ENCODE results near the gene GOLGA8K. TPM values are rescaled to one million over a fixed set of nuclear protein-coding genes. Genes with fewer than 3 reads are reported as not detected.
"Not testable (repeated sequence)": the region's sequence is repeated elsewhere in the genome, so short reads cannot be mapped to it uniquely, and the experiment has no call there.

The GOLGA8K gene
- polyA plus RNA-seq, 6 donors from 2014 or later: not detected

DNA sequence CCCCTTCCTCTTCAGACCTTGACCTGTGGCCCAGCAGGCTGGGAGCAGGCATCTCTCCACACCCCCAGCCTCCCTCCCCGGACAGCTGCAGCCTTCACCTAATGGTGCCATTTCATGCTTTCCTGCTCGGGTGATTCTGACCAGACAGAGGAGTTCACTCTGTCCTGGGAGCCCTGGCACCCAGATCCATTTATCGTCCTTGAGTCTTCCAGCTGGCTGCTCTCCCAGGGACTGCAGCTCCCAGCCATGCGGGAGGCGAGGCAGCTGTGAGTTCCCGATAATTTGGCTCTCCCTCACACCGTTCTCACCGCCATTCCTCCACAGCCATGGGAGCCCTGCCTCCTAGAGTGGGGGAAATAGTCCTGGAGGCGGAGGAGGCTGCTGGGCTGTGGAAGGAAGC is 32.6 kb downstream of the GOLGA8K start:
- not testable (repeated sequence) for H3K36me3 Mint-ChIP-seq; DNase-seq; H3K4me1 Mint-ChIP-seq; H3K4me3 Mint-ChIP-seq; H3K9me3 Mint-ChIP-seq; ATAC-seq (ENCODE audit: low read depth in 2 of 2); H3K27me3 Mint-ChIP-seq; H3K27ac Mint-ChIP-seq

DNA sequence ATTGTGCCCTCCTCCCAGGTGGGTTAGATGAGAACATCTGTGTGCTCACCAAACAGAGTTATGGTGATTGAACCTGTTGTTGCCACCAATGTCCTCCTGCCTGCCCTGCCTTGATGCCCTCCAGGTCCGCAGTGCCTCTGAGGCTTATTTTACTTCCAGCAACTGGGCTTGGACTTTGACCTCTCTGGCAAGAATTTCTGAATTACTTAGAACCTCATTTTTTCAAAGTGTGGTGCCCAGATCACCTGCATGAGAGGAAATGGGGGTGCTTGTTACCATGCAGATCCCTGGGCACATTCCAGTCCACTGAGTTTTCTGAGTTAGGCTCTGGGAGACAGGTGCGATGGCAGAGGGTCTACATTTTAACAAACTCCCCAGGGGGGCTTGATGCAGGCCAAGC is 33.0 kb downstream of the GOLGA8K start:
- not testable (repeated sequence) for H3K27ac Mint-ChIP-seq; H3K27me3 Mint-ChIP-seq; H3K4me3 Mint-ChIP-seq; DNase-seq; ATAC-seq (ENCODE audit: low read depth in 2 of 2); H3K4me1 Mint-ChIP-seq; H3K36me3 Mint-ChIP-seq; H3K9me3 Mint-ChIP-seq

DNA sequence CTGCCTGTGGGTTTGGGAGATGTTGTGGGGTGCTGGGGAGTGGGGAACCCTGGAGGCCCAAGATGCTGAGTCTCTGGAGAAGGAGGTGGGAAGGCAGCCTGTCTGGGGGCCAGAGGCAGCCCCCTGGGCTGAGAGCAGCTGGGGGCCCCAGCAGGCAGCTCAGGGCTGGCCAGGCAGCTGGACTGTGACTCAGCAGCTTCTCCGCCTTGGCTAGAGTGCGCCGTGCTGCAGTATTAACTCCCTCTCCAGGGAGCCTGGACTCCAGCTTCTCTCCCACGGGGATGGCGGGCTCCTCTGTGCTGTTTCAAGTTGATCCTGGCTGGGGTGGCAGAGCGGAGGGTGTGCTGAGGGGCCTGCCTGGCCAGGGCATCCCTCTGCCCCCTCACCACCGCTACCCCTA is 36.6 kb downstream of the GOLGA8K start:
- not testable (repeated sequence) for H3K36me3 Mint-ChIP-seq; H3K4me3 Mint-ChIP-seq; DNase-seq; H3K27me3 Mint-ChIP-seq; H3K27ac Mint-ChIP-seq; ATAC-seq (ENCODE audit: low read depth in 2 of 2); H3K9me3 Mint-ChIP-seq; H3K4me1 Mint-ChIP-seq

DNA sequence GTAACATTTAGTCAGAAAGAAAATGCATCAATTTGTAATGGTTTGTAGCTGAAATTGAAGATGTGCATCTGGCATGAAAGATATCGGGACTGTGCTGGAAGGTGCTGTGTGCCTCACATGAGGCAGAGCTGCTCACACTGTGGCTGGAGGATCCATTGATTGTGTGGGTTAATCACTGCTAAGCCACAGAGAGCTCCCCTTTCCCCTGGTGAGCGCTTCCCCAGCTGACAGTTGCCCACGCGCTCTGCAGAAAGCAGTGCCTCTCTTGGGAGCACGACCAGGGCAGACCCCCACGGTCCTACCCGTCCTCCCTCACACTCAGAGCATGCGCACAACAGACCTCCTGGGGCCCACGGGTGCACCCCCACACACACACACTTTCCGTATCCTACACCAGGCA is 37.1 kb downstream of the GOLGA8K start:
- not testable (repeated sequence) for DNase-seq; H3K4me3 Mint-ChIP-seq; H3K9me3 Mint-ChIP-seq; ATAC-seq (ENCODE audit: low read depth in 2 of 2); H3K27ac Mint-ChIP-seq; H3K4me1 Mint-ChIP-seq; H3K27me3 Mint-ChIP-seq; H3K36me3 Mint-ChIP-seq

DNA sequence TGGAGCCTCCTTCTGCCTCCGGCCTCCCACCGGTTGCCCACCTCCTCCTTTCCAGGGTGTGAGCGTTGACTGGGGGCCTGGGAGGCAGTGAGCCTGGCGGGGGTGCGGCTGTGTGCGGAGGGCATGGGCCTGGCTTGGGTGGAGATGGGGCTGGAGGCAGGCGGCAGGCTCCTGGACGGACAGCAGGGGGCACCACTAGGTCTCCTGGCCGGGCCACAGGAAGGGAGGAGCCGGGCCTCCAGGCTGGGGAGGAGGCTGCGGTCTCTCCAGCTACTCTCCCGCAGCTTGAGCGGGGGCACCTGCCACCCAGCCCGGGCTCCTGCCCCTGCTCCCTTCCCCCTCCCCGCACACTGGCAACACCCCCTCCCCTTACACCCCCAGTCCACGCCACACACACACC is 38.1 kb downstream of the GOLGA8K start:
- H3K4me1 Mint-ChIP-seq, H3K9me3 Mint-ChIP-seq, H3K36me3 Mint-ChIP-seq, H3K27me3 Mint-ChIP-seq, DNase-seq, H3K27ac Mint-ChIP-seq, H3K4me3 Mint-ChIP-seq: not testable (repeated sequence)
- peak in 1 of 2 donors; percentile 44 for ATAC-seq (ENCODE audit: low read depth in 2 of 2)

DNA sequence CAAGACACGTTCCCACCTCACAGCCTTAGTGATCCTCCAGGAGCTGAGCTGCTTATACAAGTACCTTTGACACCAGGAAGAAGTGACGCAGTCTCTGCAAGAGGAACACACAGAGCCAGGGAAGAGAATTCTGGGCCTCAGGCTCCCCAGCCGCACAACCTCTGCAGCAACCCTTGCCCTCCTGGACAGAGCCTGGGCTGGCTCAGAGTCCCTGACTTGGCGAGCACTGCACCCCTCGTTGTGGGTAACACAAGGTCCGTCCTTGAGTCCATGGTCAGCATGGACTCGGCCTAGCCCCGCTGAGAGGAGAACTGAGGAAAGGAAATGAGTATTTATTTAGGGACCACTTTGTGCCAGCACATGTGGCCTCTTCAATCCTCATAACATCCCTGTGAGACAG is 39.6 kb downstream of the GOLGA8K start:
- DNase-seq; H3K4me3 Mint-ChIP-seq; H3K9me3 Mint-ChIP-seq; ATAC-seq (ENCODE audit: low read depth in 2 of 2); H3K36me3 Mint-ChIP-seq; H3K27ac Mint-ChIP-seq; H3K4me1 Mint-ChIP-seq; H3K27me3 Mint-ChIP-seq: not testable (repeated sequence)

DNA sequence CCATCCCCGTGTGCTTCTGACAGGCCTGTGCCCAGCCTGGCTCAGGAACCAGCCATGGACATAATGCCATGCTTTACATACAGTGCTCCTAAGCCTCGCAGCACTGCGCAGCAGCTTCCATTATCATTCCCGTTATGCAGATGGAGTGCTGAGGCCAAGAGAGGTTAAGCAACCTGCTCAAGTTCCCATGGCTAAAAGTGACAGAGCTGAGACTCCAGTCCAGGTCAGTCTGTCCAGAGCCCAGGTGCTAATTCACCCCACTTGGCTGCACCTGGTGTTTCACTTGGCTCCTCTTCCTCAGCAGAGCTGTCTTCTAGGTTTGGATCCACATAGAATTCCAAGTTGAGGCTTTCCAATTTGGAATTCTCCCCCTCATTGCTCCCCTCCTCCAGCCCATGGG is 41.4 kb downstream of the GOLGA8K start:
- H3K9me3 Mint-ChIP-seq; ATAC-seq (ENCODE audit: low read depth in 2 of 2); H3K36me3 Mint-ChIP-seq: not testable (repeated sequence)

DNA sequence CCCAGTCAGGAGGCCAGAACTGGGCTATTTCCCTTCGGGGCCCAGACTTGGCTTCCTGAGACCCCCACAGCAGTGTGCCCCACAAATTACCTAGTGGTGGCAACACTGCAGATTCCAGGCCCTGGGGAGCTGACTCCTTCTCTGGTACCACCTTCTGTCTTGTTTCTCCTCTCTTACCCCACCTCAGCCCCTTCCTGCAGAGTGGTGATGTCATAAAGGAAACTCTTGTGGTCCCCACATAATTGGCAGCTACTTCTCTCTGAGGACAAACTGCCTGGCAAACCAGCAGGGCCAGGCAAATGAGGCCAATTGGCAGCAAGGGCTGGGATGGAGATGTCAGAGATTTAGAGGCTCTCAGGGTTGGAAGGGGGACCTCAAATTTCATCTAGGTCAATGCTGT is 44.6 kb downstream of the GOLGA8K start:
- not testable (repeated sequence) for H3K36me3 Mint-ChIP-seq; H3K4me1 Mint-ChIP-seq; H3K27me3 Mint-ChIP-seq; H3K4me3 Mint-ChIP-seq; ATAC-seq (ENCODE audit: low read depth in 2 of 2); DNase-seq; H3K9me3 Mint-ChIP-seq; H3K27ac Mint-ChIP-seq

More for the DNA sequence above, 41.4 kb downstream of the GOLGA8K start:
- DNase-seq, H3K27ac Mint-ChIP-seq, H3K4me3 Mint-ChIP-seq, H3K27me3 Mint-ChIP-seq, H3K4me1 Mint-ChIP-seq: not testable (repeated sequence)

DNA sequence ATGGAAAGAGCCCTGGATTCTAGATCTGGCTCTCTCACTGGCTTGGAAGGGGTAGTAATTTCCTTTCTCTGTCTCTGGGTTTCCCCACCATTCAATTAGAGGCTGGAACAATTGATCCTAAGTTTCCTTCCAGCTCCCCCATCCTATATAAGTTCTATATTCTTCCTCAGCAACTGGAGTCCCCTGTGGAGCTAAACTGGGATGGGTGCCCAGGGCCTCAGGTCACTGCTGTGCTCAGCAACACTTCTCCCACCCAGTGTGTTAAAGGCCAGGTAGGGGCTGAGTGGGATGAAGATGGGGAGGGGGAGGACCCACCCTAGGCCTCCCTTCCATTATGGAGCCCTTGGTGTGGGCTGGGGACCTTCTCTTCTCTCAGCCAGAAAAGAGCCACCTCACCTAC is 46.2 kb downstream of the GOLGA8K start:
- H3K36me3 Mint-ChIP-seq; H3K9me3 Mint-ChIP-seq; H3K27ac Mint-ChIP-seq; H3K4me3 Mint-ChIP-seq; DNase-seq; H3K27me3 Mint-ChIP-seq; H3K4me1 Mint-ChIP-seq; ATAC-seq (ENCODE audit: low read depth in 2 of 2): not testable (repeated sequence)

DNA sequence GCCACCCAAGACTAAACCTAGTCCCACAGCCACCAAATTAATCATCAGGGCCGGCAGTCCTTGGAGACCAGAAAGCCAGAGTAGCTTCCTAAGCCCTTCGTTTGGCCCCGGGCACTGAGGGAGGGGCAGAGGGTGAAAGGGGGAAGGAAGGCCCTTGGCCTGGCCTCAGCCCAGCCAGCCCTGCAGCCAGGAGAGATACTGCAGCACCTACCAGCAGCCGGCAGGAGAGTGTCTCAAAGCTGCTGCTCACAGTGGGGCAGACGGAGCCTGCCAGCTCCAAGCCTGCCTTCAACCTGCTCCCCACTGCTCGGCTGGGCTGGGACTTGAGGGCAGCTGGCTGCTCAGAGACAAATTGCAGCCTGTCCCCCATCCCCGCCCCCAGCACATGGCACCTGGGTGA is 50.3 kb downstream of the GOLGA8K start:
- not testable (repeated sequence) for H3K36me3 Mint-ChIP-seq; H3K27ac Mint-ChIP-seq; H3K27me3 Mint-ChIP-seq; H3K4me1 Mint-ChIP-seq; H3K9me3 Mint-ChIP-seq; DNase-seq; ATAC-seq (ENCODE audit: low read depth in 2 of 2); H3K4me3 Mint-ChIP-seq

DNA sequence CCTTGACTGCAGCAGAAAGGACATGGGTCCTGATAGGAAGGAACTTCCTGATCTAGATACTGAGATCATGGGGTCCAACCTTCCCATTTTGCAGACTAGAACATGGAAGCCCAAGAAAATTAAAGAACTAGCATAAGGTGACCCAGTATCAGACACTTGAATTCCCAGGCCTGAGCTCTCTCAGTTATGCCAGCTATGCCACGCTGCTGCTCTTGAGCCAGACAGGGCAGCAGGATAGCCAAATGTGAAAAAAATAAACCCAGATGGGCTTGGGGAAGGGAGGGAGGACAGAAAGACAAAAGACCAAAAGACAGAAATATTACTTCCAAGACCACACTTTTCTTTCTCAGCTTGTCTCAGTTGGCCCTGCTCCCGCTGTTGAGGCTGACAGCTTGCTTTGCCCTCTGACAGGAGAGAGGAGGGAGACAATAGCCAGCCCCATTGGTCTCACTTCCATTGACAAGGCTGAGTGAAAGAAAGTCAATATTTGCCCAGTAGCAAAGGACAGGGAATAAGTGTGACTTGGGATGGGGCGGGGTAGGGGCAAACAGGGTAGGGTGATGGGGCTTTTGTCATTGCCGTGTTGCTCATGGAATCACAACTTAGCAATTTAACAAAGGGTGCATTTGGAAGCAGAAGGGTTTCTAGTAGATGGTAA is 52.4 kb downstream of the GOLGA8K start:
- H3K9me3 Mint-ChIP-seq; H3K27ac Mint-ChIP-seq; H3K4me1 Mint-ChIP-seq; H3K36me3 Mint-ChIP-seq; H3K4me3 Mint-ChIP-seq; ATAC-seq (ENCODE audit: low read depth in 2 of 2); DNase-seq; H3K27me3 Mint-ChIP-seq: not testable (repeated sequence)

DNA sequence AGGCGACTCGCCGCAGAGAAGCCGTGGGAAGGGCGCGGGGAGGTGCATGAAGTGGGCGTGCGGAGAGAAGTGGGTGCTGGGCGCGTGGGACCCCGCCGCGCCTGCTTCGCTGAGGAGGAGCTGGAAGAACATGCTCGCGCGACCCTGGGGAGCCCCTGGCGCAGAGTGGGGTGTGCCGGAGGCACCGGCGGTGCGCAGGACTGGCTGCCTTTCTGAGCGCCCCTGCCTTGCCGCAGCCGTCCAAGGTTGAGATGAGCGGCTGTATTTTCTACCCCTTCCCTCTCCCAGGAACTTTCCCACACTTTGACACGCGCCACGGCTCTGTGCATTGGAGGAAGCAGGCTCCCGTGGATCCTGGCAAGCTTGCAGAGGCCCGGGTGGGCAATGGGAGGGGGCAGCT is 56.1 kb downstream of the GOLGA8K start:
- H3K27me3 Mint-ChIP-seq: not testable (repeated sequence)

DNA sequence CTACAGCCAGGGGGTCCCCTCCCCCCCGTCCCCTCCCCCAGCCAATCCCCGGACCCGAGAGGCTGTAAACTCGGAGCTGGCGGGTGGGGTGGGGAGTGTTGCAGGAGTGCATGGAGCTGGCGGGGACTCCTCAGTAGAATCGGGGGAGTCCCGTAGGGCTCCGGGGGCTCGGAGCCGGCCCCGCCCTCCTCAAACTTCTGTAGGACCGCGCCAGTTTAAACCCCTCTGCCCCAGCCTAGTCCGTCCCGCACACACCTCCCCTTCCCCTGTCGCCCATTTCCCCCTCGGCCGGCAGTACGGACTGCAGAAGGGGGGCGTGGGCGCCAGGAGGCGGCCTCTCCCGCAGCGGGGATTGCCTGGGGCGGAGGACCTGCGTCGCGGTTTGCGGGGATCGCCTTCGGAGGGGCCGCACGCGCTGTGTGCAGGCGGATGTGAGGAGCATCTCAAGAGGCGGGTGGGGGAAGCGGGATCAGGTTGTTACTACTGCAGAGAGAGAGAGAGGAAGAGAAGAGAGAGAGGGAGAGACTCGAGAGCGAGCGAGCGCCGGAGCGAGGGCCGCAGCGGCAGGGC is 57.0 kb downstream of the GOLGA8K start:
- H3K4me3 Mint-ChIP-seq, H3K27ac Mint-ChIP-seq, H3K9me3 Mint-ChIP-seq, DNase-seq, H3K36me3 Mint-ChIP-seq, H3K4me1 Mint-ChIP-seq, H3K27me3 Mint-ChIP-seq: not testable (repeated sequence)
- ATAC-seq (ENCODE audit: low read depth in 2 of 2): peak in 1 of 2 donors; percentile 27

More for the DNA sequence above, 56.1 kb downstream of the GOLGA8K start:
- not testable (repeated sequence) for DNase-seq; H3K27ac Mint-ChIP-seq; H3K9me3 Mint-ChIP-seq; ATAC-seq (ENCODE audit: low read depth in 2 of 2); H3K36me3 Mint-ChIP-seq; H3K4me3 Mint-ChIP-seq; H3K4me1 Mint-ChIP-seq

DNA sequence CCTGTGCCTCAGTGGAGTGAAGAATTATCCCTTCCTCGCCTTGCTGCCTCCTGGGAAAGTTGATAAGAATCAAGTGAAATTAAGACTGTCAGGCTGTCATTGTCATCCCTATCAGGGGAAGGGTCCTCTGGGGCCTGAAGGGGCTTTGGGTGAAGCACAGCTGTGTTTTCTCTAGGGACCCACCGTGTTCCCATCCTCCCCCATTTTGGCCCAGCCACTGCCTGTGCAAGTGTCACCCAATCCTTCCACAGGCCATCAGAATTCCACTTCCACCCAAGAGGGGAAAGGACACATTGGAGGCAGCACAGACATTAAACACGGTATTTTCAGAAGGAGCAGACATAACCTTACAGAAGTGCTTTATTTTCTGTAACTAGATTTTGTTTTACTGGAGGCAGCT is 59.2 kb downstream of the GOLGA8K start:
- H3K4me1 Mint-ChIP-seq; H3K36me3 Mint-ChIP-seq; H3K9me3 Mint-ChIP-seq; H3K27me3 Mint-ChIP-seq; H3K27ac Mint-ChIP-seq; ATAC-seq (ENCODE audit: low read depth in 2 of 2); DNase-seq: not testable (repeated sequence)
- peak overlapping the region in 2 of 8 donors; percentile 21 to 37 for H3K4me3 Mint-ChIP-seq

Measured in naive B cell (primary cell).